Panc1 (cell line): ENCODE data around the gene CBX8. TPM values are rescaled to one million over a fixed set of nuclear protein-coding genes. Genes with fewer than 3 reads are reported as not detected.

Source experiments
- ATAC-seq: fragments of 200-7000 bp; cut with Tn5 transposase; 2 replicates; pipeline ENCODE4 v1.9.1; 2020; ENCODE audit warnings: mild to moderate bottlenecking, moderate library complexity
- BruUV-seq: library from RNA; stranded (reverse); fragments of 400-500 nt; replicated peaks from 2 replicates; lab custom pipeline; 2021; lab: Mats Ljungman, UMichigan
- CTCF ChIA-PET: fragments of 300-600 bp; sonication (Branson Sonifier 250); formaldehyde crosslinking; loops from one replicate; lab custom pipeline; 2022; ENCODE audit warnings: antibody characterized with exemption; lab: Charles Lee
- POLR2A ChIA-PET: fragments of 300-600 bp; sonication (Branson Sonifier 250); formaldehyde crosslinking; loops from one replicate; lab custom pipeline; 2022; ENCODE audit warnings: antibody characterized with exemption; lab: Charles Lee
- DNase-seq: peaks from one replicate; pipeline ENCODE4 v3.0.0-alpha.2; 2010; ENCODE audit warnings: low read depth, low spot score
- H3K27ac ChIP-seq: 2 replicates; pipeline ENCODE4 v1.5.1; 2011; ENCODE audit warnings: mild to moderate bottlenecking, low read length, inconsistent platforms
- H3K27me3 ChIP-seq: fragments of 200-500 bp; sonication (Bioruptor generic); 2 replicates; pipeline ENCODE4 v1.6.0; 2014; ENCODE audit warnings: low read length, inconsistent platforms; ENCODE audit not compliant: control insufficient read depth, insufficient read depth
- H3K36me3 ChIP-seq: fragments of 200-500 bp; sonication (Bioruptor generic); 2 replicates; pipeline ENCODE4 v1.5.1; 2014; ENCODE audit warnings: inconsistent platforms, mild to moderate bottlenecking, low read length, moderate library complexity; ENCODE audit not compliant: control insufficient read depth, insufficient read depth
- H3K4me1 ChIP-seq: 2 replicates; pipeline ENCODE4 v1.5.1; 2011; ENCODE audit warnings: inconsistent platforms, mild to moderate bottlenecking, low read length, moderate library complexity; ENCODE audit not compliant: control insufficient read depth, insufficient read depth
- H3K4me3 ChIP-seq, 2 experiments: 2 replicates each; pipeline ENCODE4 v1.5.1; 2011 to 2012; ENCODE audit warnings: low read depth in 2 of 2, low read length in 2 of 2, mild to moderate bottlenecking in 2 of 2, inconsistent platforms in 1 of 2, moderate library complexity in 1 of 2
- H3K9me3 ChIP-seq: fragments of 200-500 bp; sonication (Bioruptor generic); 2 replicates; pipeline ENCODE4 v1.5.1; 2014; ENCODE audit warnings: low read depth, mild to moderate bottlenecking, inconsistent platforms, low read length, moderate library complexity; ENCODE audit not compliant: control insufficient read depth, insufficient read depth
- POLR2AphosphoS5 ChIP-seq: IDR thresholded peaks from 2 replicates; pipeline ENCODE4 v1.6.1; 2012; ENCODE audit warnings: mild to moderate bottlenecking, low read depth, low read length, moderate library complexity
- SIN3A ChIP-seq: IDR thresholded peaks from 2 replicates; pipeline ENCODE4 v1.6.1; 2012; ENCODE audit warnings: low read depth, mild to moderate bottlenecking, low read length, moderate library complexity, borderline replicate concordance; ENCODE audit not compliant: insufficient read depth
- TCF7L2 ChIP-seq: IDR thresholded peaks from 2 replicates; pipeline ENCODE4 v1.6.1; 2011; ENCODE audit warnings: mild to moderate bottlenecking, low read depth, low read length, inconsistent platforms
- in situ Hi-C: cut with HindIII; loops from 2 replicates; pipeline ENCODE4 v1.10.0; 2016; ENCODE audit warnings: low sequenced_read_pairs, low pct_unique_long_range_greater_than_20kb
- intact Hi-C: fragments of 100-400 bp; cut with micrococcal nuclease; formaldehyde crosslinking; loops from one replicate; pipeline ENCODE4 v1.10.0; 2022; ENCODE audit not compliant: unreplicated experiment
- total RNA-seq: library from RNA; stranded (reverse); gene quantifications from one replicate; pipeline ENCODE4 v1.2.1, GENCODE V29; 2021; ENCODE audit not compliant: unreplicated experiment
- TF ChIP-seq, protein P1 (sequence below): fragments of 450-650 bp; IDR thresholded peaks from 2 replicates; pipeline ENCODE4 v1.5.1; 2017; ENCODE audit warnings: mild to moderate bottlenecking
- TF ChIP-seq, protein P2 (sequence below), 2 experiments: IDR thresholded peaks; 2 replicates each; pipeline ENCODE4 v1.6.1; 2011 to 2012; ENCODE audit warnings: low read depth in 2 of 2, control low read depth in 1 of 2, low read length in 1 of 2, mild to moderate bottlenecking in 1 of 2, moderate library complexity in 1 of 2; ENCODE audit not compliant: insufficient read depth in 1 of 2

CBX8 gene
- total RNA-seq, 1 experiment from 2014 or later: 15.3 TPM

DNA sequence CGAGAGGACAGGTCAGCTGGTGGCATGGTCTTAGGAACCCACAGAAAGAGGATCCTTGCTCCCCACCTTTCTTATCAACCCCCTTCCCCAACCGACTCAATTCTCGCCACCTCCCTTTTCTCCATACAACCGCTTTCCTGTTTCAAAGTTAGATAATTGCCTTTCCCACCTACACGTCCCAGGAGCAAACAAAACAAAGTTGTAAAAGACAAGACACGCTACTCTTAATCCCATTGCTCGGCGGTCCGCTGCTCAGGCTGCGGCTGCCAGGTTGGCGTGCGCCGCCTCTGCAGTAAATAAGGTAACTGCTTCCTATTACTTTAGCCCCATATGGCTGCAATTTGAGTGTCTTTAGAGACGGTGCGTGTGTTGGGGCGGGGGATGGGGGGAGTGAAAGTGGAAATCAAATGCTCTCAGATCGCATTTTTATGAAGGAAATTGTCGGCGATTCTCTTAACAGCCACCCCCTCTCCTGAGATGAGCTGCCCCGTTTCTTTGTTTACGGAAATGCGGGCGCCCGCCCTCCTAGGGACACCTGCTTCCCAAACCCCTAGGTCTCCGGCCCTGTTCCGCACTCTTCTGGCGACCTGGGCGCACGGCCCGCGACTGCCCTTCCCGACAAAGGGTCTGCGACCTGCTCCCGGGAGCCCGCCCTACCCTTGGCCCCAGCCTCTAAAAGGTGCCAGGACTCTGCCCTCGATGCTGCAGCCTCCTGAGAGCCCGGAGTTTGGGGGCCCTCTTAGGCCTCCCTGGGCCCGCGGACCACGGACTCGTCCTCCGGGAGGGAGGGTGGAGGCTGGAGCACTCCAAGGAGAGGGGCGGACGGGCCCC, 3.7 kb upstream of the CBX8 start:
- TF ChIP-seq, protein P1, sequence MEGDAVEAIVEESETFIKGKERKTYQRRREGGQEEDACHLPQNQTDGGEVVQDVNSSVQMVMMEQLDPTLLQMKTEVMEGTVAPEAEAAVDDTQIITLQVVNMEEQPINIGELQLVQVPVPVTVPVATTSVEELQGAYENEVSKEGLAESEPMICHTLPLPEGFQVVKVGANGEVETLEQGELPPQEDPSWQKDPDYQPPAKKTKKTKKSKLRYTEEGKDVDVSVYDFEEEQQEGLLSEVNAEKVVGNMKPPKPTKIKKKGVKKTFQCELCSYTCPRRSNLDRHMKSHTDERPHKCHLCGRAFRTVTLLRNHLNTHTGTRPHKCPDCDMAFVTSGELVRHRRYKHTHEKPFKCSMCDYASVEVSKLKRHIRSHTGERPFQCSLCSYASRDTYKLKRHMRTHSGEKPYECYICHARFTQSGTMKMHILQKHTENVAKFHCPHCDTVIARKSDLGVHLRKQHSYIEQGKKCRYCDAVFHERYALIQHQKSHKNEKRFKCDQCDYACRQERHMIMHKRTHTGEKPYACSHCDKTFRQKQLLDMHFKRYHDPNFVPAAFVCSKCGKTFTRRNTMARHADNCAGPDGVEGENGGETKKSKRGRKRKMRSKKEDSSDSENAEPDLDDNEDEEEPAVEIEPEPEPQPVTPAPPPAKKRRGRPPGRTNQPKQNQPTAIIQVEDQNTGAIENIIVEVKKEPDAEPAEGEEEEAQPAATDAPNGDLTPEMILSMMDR: no peak
- TF ChIP-seq, protein P2, sequence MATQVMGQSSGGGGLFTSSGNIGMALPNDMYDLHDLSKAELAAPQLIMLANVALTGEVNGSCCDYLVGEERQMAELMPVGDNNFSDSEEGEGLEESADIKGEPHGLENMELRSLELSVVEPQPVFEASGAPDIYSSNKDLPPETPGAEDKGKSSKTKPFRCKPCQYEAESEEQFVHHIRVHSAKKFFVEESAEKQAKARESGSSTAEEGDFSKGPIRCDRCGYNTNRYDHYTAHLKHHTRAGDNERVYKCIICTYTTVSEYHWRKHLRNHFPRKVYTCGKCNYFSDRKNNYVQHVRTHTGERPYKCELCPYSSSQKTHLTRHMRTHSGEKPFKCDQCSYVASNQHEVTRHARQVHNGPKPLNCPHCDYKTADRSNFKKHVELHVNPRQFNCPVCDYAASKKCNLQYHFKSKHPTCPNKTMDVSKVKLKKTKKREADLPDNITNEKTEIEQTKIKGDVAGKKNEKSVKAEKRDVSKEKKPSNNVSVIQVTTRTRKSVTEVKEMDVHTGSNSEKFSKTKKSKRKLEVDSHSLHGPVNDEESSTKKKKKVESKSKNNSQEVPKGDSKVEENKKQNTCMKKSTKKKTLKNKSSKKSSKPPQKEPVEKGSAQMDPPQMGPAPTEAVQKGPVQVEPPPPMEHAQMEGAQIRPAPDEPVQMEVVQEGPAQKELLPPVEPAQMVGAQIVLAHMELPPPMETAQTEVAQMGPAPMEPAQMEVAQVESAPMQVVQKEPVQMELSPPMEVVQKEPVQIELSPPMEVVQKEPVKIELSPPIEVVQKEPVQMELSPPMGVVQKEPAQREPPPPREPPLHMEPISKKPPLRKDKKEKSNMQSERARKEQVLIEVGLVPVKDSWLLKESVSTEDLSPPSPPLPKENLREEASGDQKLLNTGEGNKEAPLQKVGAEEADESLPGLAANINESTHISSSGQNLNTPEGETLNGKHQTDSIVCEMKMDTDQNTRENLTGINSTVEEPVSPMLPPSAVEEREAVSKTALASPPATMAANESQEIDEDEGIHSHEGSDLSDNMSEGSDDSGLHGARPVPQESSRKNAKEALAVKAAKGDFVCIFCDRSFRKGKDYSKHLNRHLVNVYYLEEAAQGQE (IDR thresholded peaks at IDR 0.05; ENCODE audit: insufficient read depth in 1 of 2, low read depth in 2 of 2, low read length in 1 of 2): no peak
- TF ChIP-seq SIN3A (no peak), TCF7L2 (no peak), POLR2AphosphoS5 (no peak)
- no peaks in the 10 kb centered on the region for H3K9me3 ChIP-seq
- H3K4me3 ChIP-seq: peak overlapping the region; percentile 35 to 43
- peak; percentile 26 for ATAC-seq
- POLR2A ChIA-PET: no interaction called here
- CTCF ChIA-PET: interaction anchor here (0.5 to 0.9 kb wide), 2 partner anchors 42 to 59 kb away, joined by 3 read pairs; no protein-coding TSS in a partner anchor
- no TSS peak for BruUV-seq
- in situ Hi-C loops (no loop called here), intact Hi-C loops (no loop called here)
- H3K36me3 ChIP-seq: peaks cover 3% of the 10 kb centered on the region; the same call in 1 of the 2 replicates
- H3K27ac ChIP-seq: peak overlapping the region; percentile 72
- peaks cover 34% of the 10 kb centered on the region for H3K4me1 ChIP-seq
- DNase-seq: no peak
- H3K27me3 ChIP-seq: peaks cover 4% of the 10 kb centered on the region; the same call in 1 of the 2 replicates

DNA sequence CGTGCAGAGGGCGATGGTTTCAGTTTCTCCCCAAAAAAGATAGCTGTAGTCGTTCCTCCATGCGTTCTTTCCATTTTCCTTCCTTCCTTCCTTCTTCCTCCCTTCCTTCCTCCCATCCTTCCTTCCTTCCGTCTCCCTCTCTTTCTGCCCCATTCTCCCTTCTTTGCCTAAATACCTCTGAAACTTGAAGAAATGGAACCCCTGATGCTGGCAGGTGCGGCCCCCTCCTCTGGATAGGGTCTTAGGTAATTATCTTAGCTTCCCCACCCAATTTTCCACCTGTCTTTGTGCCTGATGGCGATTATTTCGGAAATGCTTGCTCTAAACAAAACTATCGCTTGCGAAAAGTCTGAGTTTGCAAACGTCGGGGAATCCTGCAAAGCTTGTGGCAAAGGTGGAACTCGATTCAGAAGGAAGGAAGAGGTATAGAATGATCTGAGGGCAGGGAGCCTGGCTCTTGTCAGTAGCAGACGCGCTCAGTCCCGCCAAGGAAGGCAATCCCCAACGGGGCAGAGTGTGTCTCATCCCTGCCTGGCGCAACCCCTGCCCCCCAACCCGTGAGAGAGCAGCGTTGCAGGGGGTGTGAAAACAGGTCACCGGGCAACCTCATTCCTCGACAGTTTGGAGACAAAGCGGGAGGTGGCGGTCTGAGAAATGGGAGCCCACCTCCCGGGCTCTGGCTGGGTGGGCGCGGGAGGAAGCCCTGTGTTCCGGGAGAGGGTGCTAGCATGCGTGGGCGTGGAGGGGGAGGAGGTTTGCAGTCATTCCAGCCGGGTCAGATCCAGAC, 2.9 kb upstream of the CBX8 start:
- ATAC-seq (no peak), DNase-seq (no peak)
- Histone ChIP-seq H3K9me3 (no peaks in the 10 kb centered on the region), H3K4me1 (peaks cover 36% of the 10 kb centered on the region), H3K4me3 (peak overlapping the region; percentile 35 to 43), H3K36me3 (peaks cover 3% of the 10 kb centered on the region; the same call in 1 of the 2 replicates), H3K27ac (no peak overlapping the region), H3K27me3 (peaks cover under 1% of the 10 kb centered on the region; the same call in 1 of the 2 replicates)
- intact Hi-C loops (no loop called here), in situ Hi-C loops (loop anchor here (25.0 kb wide), 1 partner anchor 188 kb away; no protein-coding TSS in a partner anchor)
- ChIA-PET POLR2A (no interaction called here), CTCF (interaction anchor here (0.5 to 0.7 kb wide), 2 partner anchors 33 to 325 kb away, joined by 3 read pairs; no protein-coding TSS in a partner anchor)
- TF ChIP-seq, protein P2 (IDR thresholded peaks at IDR 0.05; ENCODE audit: insufficient read depth in 1 of 2, low read depth in 2 of 2, low read length in 1 of 2): no peak
- 0 out of 2 replicates have a peak, but pooled peaks have one; percentile 1 for TF ChIP-seq SIN3A
- BruUV-seq: no TSS peak
